ENCODE results near the gene CAMK2N2.

The CAMK2N2 gene

DNA sequence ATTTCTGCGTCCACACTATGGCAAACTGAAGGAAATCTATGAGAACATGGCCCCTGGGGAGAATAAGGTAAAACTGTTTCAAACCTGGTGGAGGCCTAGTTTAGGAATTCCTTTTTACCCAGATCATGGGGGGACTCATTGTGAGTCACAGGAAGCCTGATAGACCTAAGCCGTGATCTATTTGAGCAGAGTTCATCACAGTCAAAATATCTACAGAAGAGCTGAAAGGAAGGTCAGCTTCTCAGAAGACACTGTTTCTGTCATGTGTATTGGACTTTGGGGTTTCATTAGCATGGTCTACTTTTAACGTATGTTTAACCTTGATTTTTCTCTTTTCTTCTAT is 39.0 kb upstream of the CAMK2N2 start:
- Histone ChIP-seq H3K4me3 (peak overlapping the region; percentile 73 to 75), H3K9me3 (no peaks in the 10 kb centered on the region), H3K27me3 (no peaks in the 10 kb centered on the region), H3K27ac (no peak overlapping the region), H3K4me1 (peaks cover 0 to 25% (median 18%) of the 10 kb centered on the region in 4 donors), H3K36me3 (peaks cover 42 to 52% (median 47%) of the 10 kb centered on the region in 3 donors)
- TF ChIP-seq, protein P1, sequence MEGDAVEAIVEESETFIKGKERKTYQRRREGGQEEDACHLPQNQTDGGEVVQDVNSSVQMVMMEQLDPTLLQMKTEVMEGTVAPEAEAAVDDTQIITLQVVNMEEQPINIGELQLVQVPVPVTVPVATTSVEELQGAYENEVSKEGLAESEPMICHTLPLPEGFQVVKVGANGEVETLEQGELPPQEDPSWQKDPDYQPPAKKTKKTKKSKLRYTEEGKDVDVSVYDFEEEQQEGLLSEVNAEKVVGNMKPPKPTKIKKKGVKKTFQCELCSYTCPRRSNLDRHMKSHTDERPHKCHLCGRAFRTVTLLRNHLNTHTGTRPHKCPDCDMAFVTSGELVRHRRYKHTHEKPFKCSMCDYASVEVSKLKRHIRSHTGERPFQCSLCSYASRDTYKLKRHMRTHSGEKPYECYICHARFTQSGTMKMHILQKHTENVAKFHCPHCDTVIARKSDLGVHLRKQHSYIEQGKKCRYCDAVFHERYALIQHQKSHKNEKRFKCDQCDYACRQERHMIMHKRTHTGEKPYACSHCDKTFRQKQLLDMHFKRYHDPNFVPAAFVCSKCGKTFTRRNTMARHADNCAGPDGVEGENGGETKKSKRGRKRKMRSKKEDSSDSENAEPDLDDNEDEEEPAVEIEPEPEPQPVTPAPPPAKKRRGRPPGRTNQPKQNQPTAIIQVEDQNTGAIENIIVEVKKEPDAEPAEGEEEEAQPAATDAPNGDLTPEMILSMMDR (IDR thresholded peaks at IDR 0.05): no peak
- no peak for DNase-seq
- intact Hi-C loops (cut with DNase I; ENCODE audit: low total_unique reads): no loop called here

DNA sequence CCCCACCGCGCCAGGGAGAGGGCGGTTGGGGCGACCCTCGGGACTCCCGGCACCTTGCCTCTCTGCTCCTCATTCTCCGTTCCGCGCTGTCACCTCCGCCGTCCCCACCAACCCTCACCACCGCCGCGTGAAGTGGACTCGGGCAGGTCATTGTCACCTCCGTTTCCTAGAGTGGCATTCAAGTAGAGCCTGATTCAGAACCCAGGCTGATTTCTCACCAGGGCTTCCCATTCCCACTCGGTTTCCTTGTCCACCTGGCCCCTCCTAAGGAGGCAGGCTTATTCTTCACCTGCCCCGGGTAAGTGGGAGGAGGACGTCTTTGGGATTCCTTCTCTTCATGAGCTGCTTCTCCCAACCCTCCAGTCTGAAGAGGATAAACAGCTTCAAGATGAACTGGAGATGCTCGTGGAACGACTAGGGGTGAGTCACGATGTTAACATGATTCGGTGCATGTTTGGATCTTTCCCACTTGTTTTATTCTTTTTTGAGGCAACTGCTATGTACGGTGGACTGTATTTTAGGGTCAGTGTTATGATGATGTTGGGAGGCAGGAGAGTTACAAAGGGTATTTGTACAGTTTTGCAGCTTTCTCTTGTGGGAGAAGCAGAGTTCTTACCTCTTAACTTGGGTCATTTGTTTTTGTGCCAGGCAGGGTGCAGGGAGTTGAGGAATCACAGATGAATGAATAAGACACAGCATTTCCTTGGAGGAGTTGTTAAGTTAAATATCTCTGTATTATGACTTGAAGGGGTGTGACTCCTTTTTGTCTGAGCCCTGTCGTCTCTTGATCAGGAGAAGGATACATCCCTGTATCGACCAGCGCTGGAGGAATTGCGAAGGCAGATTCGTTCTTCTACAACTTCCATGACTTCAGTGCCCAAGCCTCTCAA is 38.4 kb upstream of the CAMK2N2 start:
- TF ChIP-seq, protein P1 (IDR thresholded peaks at IDR 0.05): no peak
- Histone ChIP-seq H3K4me1 (peaks cover 0 to 25% (median 18%) of the 10 kb centered on the region in 4 donors), H3K4me3 (peak overlapping the region; percentile 73 to 75), H3K9me3 (no peaks in the 10 kb centered on the region), H3K27ac (peak overlapping the region; percentile 68 to 85), H3K27me3 (no peaks in the 10 kb centered on the region), H3K36me3 (peaks cover 36 to 46% (median 41%) of the 10 kb centered on the region in 3 donors)
- intact Hi-C loops (cut with DNase I; ENCODE audit: low total_unique reads): loop anchor here (2.0 to 5.0 kb wide), 2 partner anchors 39 to 162 kb away; partner anchors contain the start of gene EIF2B5
- no peak for DNase-seq

DNA sequence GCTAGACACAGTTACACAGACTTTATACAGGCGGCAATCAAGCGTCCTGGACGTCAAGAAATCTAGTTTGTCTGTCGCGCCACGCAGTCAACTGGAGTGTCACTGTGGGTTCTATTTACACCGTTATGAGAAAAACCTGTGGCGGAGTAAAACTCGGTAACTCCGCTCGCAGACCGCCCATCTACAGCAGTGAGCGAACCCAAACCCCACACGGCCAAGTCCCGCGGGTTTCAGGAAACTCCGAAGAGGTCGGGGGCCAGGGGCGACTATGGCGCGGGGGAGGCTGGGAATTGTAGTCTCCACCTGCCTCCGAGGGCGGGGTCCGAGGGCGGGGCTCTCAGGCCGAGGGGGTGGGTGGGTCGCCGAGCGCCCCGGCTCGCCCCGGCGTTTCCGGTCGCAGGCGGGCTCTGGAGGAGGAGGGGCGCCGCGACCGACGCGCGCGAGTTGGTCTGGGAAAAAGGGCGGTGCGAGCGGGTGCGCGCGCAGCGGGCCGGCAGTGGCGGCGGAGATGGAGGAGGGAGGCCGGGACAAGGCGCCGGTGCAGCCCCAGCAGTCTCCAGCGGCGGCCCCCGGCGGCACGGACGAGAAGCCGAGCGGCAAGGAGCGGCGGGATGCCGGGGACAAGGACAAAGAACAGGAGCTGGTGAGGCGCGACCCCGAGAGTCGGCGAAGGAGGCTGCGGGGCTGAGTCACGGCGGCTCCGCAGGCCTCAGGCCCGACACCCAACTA is 37.6 kb upstream of the CAMK2N2 start, which contains the start of gene PSMD2:
Gene PSMD2 (plus strand): TSS at position 483 of the 729 bp plus-strand sequence. CDS start 26 bp downstream, at position 509.
- H3K27me3 ChIP-seq: no peaks in the 10 kb centered on the region
- intact Hi-C loops (cut with DNase I; ENCODE audit: low total_unique reads): loop anchor here (2.0 to 5.0 kb wide), 2 partner anchors 40 to 162 kb away; partner anchors contain the start of gene EIF2B5
- H3K4me1 ChIP-seq: peaks cover 0 to 25% (median 18%) of the 10 kb centered on the region in 4 donors
- peak within 1 kb of the TSS; percentile 68 to 85 for H3K27ac ChIP-seq
- peak; percentile 96 to 99 for DNase-seq
- TF ChIP-seq, protein P1 (IDR thresholded peaks at IDR 0.05): peak in 1 of 2 experiments; percentile 7
- H3K4me3 ChIP-seq: peak within 1 kb of the TSS; percentile 73 to 75
- peaks cover 28 to 38% (median 33%) of the 10 kb centered on the region in 3 donors for H3K36me3 ChIP-seq
- H3K9me3 ChIP-seq: no peaks in the 10 kb centered on the region

DNA sequence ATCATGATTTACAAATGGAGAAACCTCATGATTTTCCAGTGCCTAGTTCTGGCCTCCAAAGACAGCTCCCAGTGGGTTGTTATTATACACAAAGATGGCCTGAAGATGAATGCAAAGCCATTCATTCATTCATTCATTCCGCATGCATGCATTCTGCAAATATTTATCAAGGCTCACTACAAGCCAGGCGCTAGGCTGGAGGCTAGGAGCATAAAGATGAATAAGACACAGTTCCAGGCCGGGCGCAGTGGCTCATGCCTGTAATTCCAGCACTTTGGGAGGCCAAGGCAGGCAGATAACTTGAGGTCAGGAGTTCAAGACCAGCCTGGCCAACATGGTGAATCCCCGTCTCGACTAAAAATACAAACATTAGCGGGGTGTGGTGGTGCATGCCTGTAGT is 35.3 kb upstream of the CAMK2N2 start:
- Histone ChIP-seq H3K9me3 (no peaks in the 10 kb centered on the region), H3K27me3 (no peaks in the 10 kb centered on the region), H3K4me3 (no peak overlapping the region), H3K36me3 (peaks cover 4 to 15% (median 10%) of the 10 kb centered on the region in 3 donors), H3K4me1 (peaks cover 0 to 23% (median 18%) of the 10 kb centered on the region in 4 donors), H3K27ac (no peak overlapping the region)
- intact Hi-C loops (cut with DNase I; ENCODE audit: low total_unique reads): loop anchor here (5.0 kb wide), 1 partner anchor 159 kb away; the partner anchor contains the start of gene EIF2B5
- DNase-seq: no peak
- TF ChIP-seq, protein P1 (IDR thresholded peaks at IDR 0.05): no peak

DNA sequence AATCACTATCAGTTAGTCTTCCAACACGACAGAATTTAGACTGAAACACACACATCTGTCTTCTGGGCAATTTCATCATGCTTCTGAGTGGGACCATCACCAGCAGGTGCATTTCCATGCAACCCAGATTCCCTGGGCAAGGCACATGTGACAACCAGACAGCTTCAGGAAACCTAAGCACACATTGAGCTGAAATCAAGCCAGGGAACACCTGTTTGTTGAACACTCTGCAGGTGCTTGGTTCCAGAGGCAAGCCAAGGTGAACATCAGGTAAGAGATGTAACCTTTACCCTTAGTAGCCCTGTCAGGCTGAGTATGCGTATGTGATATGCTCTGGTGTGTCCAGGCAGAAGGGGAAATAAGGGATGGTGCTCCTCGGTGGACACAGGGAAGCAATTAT is 34.4 kb upstream of the CAMK2N2 start:
- TF ChIP-seq, protein P1 (IDR thresholded peaks at IDR 0.05): no peak
- H3K9me3 ChIP-seq: no peaks in the 10 kb centered on the region
- peaks cover 0 to 6% (median 4%) of the 10 kb centered on the region in 3 donors for H3K36me3 ChIP-seq
- DNase-seq: no peak
- H3K27me3 ChIP-seq: peaks cover 0 to 8% of the 10 kb centered on the region in 2 donors
- peaks cover 0 to 19% (median 16%) of the 10 kb centered on the region in 4 donors for H3K4me1 ChIP-seq
- no peak overlapping the region for H3K4me3 ChIP-seq
- intact Hi-C loops (cut with DNase I; ENCODE audit: low total_unique reads): loop anchor here (5.0 kb wide), 1 partner anchor 158 kb away; the partner anchor contains the start of gene EIF2B5
- no peak overlapping the region for H3K27ac ChIP-seq
